ENCODE data around the gene SMIM31.

SMIM31 gene

DNA sequence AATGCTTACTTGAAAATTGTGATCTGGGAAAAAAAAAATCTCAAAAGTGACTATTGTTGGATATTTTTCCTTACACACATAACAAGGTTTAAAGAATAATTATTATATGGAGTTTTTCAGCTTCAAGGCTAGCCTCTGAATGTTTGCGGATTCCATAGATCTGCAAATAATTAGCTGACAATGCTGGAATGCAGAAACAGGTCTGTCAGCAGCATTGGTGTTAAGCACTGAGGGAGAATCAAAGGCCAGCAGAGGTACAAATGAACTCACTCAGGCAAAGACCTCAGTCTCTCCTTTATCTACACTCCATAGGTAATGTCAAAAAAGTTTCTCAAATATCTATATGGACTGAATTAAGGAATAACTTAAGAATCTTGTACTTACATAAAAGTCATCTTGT is 35.1 kb downstream of the SMIM31 start:
- DNase-seq: no peak

DNA sequence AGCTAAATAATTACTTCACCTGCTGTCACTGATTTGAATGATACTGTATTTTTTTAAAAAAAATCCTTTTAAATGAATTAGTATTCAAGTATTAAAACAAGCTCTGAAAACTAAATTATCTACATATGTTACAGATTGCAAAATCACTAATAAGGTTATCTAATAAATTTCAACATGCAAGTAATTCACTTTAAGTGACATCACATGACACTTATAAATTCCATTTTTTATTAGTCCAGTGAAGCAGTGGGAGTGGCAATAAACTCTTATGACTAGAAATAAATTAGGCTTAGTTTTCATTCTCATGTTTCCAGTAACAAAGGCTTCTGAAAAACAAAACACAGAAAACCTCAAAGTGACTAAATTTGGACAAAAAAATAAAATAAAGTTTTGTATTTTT is 36.3 kb downstream of the SMIM31 start:
- DNase-seq: no peak

GRCh38 chr4:164799410-164799809 is 45.5 kb downstream of the SMIM31 start:
- DNase-seq: no peak

GRCh38 chr4:164800786-164801185 is 46.9 kb downstream of the SMIM31 start:
- DNase-seq: no peak

- no peak for DNase-seq
Measured at GRCh38 chr4:164802301-164802901, 48.5 kb downstream of the SMIM31 start.

- DNase-seq: no peak
Measured at GRCh38 chr4:164803702-164804101, 49.8 kb downstream of the SMIM31 start.

- peak; percentile 5 for DNase-seq
Measured at GRCh38 chr4:164807611-164808010, 53.7 kb downstream of the SMIM31 start.

- no peak for DNase-seq
Measured at GRCh38 chr4:164813554-164813953, 59.6 kb downstream of the SMIM31 start.

DNA sequence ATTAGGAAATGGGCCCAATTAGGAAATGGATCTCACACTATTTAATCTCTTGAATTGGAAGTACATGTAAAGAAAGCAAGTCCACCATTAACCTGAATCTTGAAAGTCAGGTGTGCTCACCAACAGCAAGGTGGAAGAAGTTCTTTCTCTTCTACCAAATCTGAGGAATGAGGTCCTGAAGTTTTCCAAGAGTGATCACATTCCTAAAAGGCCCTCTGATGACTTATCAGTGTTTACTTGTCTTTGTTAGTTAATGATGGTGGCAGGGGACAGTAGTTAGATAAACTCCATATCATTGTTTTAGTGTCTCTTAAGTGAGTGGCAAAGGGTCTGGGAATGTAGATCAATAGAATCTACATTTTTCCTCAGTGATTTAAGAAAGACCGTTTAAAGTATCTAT is 61.8 kb downstream of the SMIM31 start:
- no peak for DNase-seq

DNA sequence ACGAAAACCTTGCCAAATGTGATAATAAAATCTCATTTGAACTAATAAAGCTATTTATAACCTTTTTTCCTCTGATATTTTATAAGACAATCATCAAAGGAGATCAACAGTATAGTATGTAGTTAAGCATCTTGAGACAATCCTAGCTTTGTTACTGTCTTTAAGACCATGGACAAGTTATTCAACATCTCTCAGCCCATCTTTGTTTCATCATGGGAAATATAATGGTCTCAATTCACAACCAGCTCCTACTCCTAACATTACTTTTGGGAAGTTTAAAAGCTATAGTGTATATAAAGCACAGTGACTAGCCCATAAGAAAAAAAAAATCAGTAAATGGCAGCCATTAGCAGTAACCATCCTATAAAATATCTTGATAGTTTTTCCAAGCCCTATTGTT is 65.4 kb downstream of the SMIM31 start:
- DNase-seq: no peak

- DNase-seq: no peak
Measured at GRCh38 chr4:164821711-164822110, 67.8 kb downstream of the SMIM31 start.

GRCh38 chr4:164824581-164824980 is 70.7 kb downstream of the SMIM31 start:
- DNase-seq: no peak

GRCh38 chr4:164828955-164829354 is 75.0 kb downstream of the SMIM31 start:
- no peak for DNase-seq

DNA sequence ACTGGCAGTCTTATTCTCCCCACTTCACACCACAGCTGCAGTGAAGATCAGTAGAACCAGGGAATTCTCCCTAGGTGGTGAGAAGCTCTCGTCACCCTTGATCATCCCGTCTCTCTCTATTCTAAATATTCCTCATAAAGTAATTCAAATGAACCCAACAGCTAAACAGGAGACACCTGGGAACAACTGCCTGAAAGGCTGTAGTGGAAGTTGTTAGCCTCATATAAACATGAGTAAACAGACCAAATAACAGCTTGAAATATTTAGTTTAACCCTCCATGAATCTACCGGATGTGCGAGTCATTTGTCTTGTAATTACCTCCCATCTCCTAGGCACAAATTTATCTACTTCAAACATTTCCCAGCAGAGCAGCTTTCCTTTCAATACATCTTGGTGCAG is 92.6 kb downstream of the SMIM31 start:
- no peak for DNase-seq

DNA sequence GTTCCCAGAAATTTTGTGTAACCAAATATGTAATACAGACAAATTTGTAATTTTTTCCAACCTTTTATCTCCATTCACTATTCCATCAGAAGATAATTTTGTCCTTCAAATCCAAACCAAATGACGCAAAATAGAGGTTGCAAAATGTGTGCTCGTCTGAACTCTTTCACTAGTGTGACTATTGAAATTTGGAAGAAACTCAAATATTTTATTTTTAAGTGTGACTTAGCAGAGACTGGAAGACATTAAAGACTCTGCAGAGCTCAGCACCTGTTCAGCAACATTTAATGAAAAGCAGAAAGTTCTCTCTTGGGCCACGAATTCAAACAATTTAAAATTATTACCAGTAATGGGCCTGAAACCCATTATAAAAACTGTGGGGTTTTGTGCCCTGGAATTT is 93.1 kb downstream of the SMIM31 start:
- DNase-seq: no peak

GRCh38 chr4:164847967-164848649 is 94.2 kb downstream of the SMIM31 start:
- no peak for DNase-seq
